ENCODE results near the gene GH1.
"Not testable (repeated sequence)": the region's sequence is repeated elsewhere in the genome, so short reads cannot be mapped to it uniquely, and the experiment has no call there.

GRCh38 chr17:63874693-63875092, 43.9 kb downstream of the GH1 start:
- TF ChIP-seq CTCF (conservative IDR thresholded peaks at IDR 0.05; ENCODE audit: low read depth, low read length); EZH2 (IDR thresholded peaks at IDR 0.05; ENCODE audit: borderline replicate concordance, low read depth, low read length, poor library complexity, severe bottlenecking): not testable (repeated sequence)
